NCI-H69 (cell line): Measurements from ENCODE around the gene AGRP.
A peak's percentile ranks its signal among the peaks of the same experiment; 100 is the strongest.

Source experiments
- DNase-seq: peaks from one replicate; lab custom pipeline; 2025; lab: John Stamatoyannopoulos, UW

AGRP gene

GRCh38 chr16:67445441-67445912 lies 37.9 kb downstream of the AGRP start:
- no peak for DNase-seq

DNA sequence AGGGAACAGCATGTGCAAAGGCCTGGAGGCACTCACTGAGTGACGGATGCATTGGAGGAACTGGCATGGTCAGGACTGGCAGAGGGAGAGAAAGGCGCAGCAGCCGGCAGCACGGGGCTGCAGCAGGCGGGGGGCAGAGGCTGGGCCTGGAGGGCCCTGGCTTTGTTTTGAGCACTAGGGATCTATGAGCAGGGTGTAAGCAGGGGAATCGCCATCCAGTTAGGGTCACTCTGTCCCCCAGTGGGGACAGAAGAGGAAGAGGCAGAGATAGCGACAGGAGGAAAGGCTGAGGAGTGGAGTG lies 38.3 kb downstream of the AGRP start:
- no peak for DNase-seq

GRCh38 chr16:67444259-67445125 lies 38.9 kb downstream of the AGRP start:
- peak; percentile 73 for DNase-seq

DNA sequence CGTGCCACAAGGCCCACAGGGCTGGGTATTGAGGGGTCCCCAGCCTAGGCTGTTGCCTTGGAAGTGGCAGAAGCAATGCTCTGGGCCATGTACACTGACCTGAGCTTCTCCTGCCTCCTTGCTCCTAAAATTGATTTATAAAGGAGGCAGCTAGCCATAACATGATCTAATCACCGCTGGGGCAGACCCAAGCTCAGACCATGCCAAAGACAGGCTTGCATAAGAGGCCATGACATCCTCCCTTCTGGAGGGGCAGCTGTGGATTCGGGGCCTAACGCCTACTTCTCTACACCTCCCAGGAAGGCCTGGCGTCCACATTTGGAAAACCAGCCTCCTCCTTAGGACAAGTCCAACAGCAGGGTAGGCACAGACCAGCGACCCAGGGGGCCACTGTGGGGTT lies 40.1 kb downstream of the AGRP start:
- DNase-seq: no peak

- DNase-seq: no peak
Observed at GRCh38 chr16:67442581-67443255, 40.6 kb downstream of the AGRP start.

GRCh38 chr16:67441907-67442306 lies 41.4 kb downstream of the AGRP start:
- DNase-seq: peak; percentile 55

GRCh38 chr16:67441271-67441753 lies 42.0 kb downstream of the AGRP start:
- peak; percentile 95 for DNase-seq

DNA sequence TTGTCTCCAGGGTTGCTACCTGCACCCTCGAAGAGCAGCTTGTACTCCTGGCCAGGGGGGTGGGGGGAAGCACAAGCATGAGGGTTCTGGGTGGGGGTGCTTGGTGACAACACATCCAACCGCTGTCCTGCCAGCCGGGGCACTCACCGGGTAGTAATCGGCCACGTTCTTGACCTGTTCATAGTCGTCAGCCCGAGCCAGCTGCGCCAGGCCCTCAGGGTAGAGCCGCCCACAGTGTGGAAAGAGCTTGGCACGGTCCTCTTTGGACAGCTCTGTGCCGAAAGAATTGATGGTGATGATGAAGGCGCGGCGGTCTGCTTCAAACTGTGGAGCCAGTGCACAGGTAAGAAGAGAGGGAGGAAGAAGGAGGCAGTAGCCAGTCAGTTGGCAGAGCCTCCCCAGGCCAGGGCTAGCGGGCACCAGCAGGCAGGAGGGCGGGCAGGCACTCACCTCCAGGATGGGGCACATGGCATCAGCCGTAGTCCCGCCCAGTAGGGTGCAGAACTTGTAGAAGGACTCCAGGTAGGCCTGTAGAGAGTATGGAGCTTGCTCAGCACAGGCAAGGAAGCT lies 44.4 kb downstream of the AGRP start:
- no peak for DNase-seq

DNA sequence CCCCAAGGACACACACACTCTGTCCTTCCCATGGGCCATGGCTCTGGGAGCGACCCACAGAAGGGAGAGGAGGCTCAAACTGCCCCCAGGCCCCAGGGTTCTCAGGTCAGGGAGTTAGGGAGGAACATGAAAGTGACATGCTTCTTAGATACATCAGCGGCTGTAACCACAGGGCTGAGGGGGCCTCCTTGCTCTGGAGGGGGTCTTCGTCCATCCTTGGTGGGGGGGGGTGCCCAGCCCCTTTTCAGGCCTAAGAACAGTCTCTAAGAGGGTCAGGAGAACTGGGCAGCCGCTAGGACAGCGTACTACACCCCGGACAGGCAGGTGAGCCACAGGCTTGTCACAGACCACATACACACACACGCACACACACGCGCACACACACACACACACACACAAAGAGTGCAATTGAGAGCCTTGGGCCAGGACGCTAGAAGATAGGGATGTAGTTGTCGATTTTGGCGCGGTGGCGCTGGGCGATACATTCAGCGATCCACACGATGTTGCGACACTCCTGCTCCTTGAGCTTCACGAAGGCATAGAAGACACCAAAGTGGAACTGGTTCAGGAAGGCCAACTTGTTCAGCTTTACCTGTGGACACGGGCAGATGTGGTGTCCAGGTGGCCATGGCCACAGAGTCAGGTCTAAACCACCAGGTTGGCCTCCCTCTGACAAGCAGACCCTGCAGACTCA lies 45.1 kb downstream of the AGRP start:
- DNase-seq: no peak

DNA sequence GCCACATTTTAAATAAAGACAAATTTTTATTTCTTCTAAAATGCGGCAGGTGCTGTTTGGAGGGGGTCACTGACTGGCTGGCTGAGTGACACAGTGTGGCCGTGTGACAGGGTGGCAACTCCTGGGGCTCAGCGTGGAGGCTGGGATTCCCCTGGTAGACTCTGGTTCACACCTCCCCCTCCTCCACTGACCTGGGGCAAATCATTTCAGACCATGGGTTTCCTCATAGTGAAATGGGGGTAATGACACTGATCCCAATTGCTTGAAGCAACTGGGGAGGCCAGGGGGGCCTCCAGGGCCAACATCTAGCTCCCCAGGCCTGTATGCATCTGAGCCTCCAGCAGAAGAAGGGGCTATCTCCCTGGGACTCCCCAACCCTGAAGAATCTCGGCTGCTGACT lies 45.8 kb downstream of the AGRP start:
- no peak for DNase-seq

DNA sequence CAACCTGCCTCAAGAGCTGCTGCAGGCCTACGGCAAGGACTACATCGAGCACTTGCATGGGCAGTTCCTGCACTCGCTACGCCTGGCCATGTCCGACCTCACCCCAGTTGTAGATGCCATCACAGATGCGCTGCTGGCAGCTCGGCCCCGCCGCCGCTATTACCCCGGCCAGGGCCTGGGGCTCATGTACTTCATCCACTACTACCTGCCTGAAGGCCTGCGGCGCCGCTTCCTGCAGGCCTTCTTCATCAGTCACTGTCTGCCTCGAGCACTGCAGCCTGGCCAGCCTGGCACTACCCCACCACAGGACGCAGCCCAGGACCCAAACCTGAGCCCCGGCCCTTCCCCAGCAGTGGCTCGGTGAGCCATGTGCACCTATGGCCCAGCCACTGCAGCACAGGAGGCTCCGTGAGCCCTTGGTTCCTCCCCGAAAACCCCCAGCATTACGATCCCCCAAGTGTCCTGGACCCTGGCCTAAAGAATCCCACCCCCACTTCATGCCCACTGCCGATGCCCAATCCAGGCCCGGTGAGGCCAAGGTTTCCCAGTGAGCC lies 46.6 kb downstream of the AGRP start:
- DNase-seq: no peak

- no peak for DNase-seq
Observed at GRCh38 chr16:67435758-67436164, 47.6 kb downstream of the AGRP start.

DNA sequence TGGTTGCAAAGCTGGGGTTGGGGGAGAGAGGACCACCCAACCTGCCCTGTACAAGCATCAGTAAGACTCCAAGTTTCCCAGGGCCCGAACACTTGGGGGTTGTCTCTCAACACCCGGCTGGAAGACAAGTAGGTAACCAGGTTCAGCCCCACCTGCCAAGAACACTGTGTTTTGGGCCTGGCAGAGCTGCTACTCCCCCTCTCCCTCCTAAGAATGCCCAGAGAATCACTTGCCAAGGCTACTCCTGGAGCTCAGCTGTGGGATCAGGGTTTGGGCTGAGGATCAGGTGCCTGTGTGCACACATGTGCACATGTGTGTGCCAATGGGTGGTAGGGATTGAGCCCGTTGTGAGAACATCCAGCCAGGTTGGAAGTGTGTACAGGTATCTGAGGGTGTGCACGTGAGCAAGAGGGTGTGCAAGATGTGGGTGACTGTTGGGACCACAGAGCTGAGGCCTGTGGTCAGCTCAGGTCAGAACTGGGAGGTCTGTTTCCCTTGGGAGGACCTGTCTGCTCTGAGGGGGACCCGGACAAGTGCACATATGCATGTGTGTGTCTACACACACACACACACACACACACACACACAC lies 50.1 kb downstream of the AGRP start:
- DNase-seq: no peak
